Muscle of leg (tissue), 11 donors: ENCODE results near the gene NCF2. TPM values are rescaled to one million over a fixed set of nuclear protein-coding genes. Genes with fewer than 3 reads are reported as not detected.

Source experiments
- DNase-seq: peaks from one replicate; pipeline ENCODE4 v3.0.0; 2013
- H3K27ac ChIP-seq: one replicate; pipeline ENCODE4 v1.5.1; 2013; ENCODE audit warnings: mild to moderate bottlenecking, low read length, control low read depth
- H3K27me3 ChIP-seq: one replicate; pipeline ENCODE4 v1.6.1; 2013; ENCODE audit warnings: low read length; ENCODE audit not compliant: control insufficient read depth, insufficient read depth
- H3K36me3 ChIP-seq: one replicate; pipeline ENCODE4 v1.6.1; 2013; ENCODE audit warnings: low read length; ENCODE audit not compliant: control insufficient read depth, insufficient read depth
- H3K4me1 ChIP-seq: one replicate; pipeline ENCODE4 v1.6.1; 2013; ENCODE audit warnings: low read length; ENCODE audit not compliant: control insufficient read depth, insufficient read depth
- H3K4me3 ChIP-seq: one replicate; pipeline ENCODE4 v1.5.1; 2013; ENCODE audit warnings: low read length, control low read depth
- H3K9me3 ChIP-seq: replicated peaks from 2 replicates; pipeline ENCODE4 v1.6.1; 2013; ENCODE audit warnings: low read depth, low read length; ENCODE audit not compliant: control insufficient read depth
- WGBS: methylation state at CpG from one replicate; pipeline ENCODE4 v1.1.5; 2013; ENCODE audit warnings: missing lambda C conversion rate; ENCODE audit not compliant: insufficient coverage; 5-methylcytosine and 5-hydroxymethylcytosine counted together
- polyA plus RNA-seq, 8 donors: library from polyadenylated mRNA; unstranded; fragments of 120-200 nt; gene quantifications; one replicate each; pipeline versions ENCODE4 v1.2.1 to v1.2.3, GENCODE V29; 2013; ENCODE audit warnings: inconsistent platforms in 1 of 8, low replicate concordance in 1 of 8; ENCODE audit not compliant: insufficient read length in 8 of 8, insufficient read depth in 1 of 8
- total RNA-seq: library from RNA; stranded (reverse); fragments of 120-200 nt; gene quantifications from one replicate; pipeline ENCODE4 v1.2.4, GENCODE V29; 2013

NCF2 gene
- total and polyA plus RNA-seq, 9 donors = 4.0 to 7.9 (median 5.0) TPM

GRCh38 chr1:183544598-183545297, 45.5 kb downstream of the NCF2 start:
- WGBS = 11% methylated on average over 2 of the region's 5 CpGs
- no peaks in the 10 kb centered on the region for H3K9me3 ChIP-seq
- no peak overlapping the region for H3K27ac ChIP-seq
- H3K36me3 ChIP-seq = peaks cover 51% of the 10 kb centered on the region
- no peak overlapping the region for H3K4me3 ChIP-seq
- H3K27me3 ChIP-seq = no peaks in the 10 kb centered on the region
- peak; percentile 39 for DNase-seq
- H3K4me1 ChIP-seq = peaks cover 5% of the 10 kb centered on the region

- peak; percentile 82 for DNase-seq
- no CpG with 5 or more reads among the region's 2 CpGs for WGBS
These were observed 46.5 kb downstream of the NCF2 start for GRCh38 chr1:183543619-183544204.

GRCh38 chr1:183537405-183537804, 52.9 kb downstream of the NCF2 start:
- no peak overlapping the region for H3K27ac ChIP-seq
- no peaks in the 10 kb centered on the region for H3K4me1 ChIP-seq
- DNase-seq = no peak
- no CpG with 5 or more reads among the region's 4 CpGs for WGBS
- H3K9me3 ChIP-seq = no peaks in the 10 kb centered on the region
- no peak overlapping the region for H3K4me3 ChIP-seq
- peaks cover 40% of the 10 kb centered on the region for H3K36me3 ChIP-seq
- H3K27me3 ChIP-seq = no peaks in the 10 kb centered on the region

More at GRCh38 chr1:183543619-183544204, 46.5 kb downstream of the NCF2 start:
- Histone ChIP-seq H3K27ac (no peak overlapping the region), H3K4me3 (no peak overlapping the region), H3K27me3 (no peaks in the 10 kb centered on the region), H3K4me1 (peaks cover 5% of the 10 kb centered on the region), H3K36me3 (peaks cover 49% of the 10 kb centered on the region), H3K9me3 (no peaks in the 10 kb centered on the region)

GRCh38 chr1:183533617-183534174, 56.6 kb downstream of the NCF2 start:
- Histone ChIP-seq H3K27me3 (no peaks in the 10 kb centered on the region), H3K4me1 (no peaks in the 10 kb centered on the region), H3K27ac (no peak overlapping the region), H3K4me3 (no peak overlapping the region), H3K36me3 (peaks cover 26% of the 10 kb centered on the region), H3K9me3 (no peaks in the 10 kb centered on the region)
- no CpG with 5 or more reads among the region's 3 CpGs for WGBS
- DNase-seq = no peak

GRCh38 chr1:183528577-183528976, 61.7 kb downstream of the NCF2 start:
- H3K9me3 ChIP-seq = no peaks in the 10 kb centered on the region
- no peak overlapping the region for H3K27ac ChIP-seq
- H3K36me3 ChIP-seq = peaks cover 18% of the 10 kb centered on the region
- no peaks in the 10 kb centered on the region for H3K4me1 ChIP-seq
- DNase-seq = no peak
- no peak overlapping the region for H3K4me3 ChIP-seq
- WGBS = no CpG with 5 or more reads among the region's 3 CpGs
- no peaks in the 10 kb centered on the region for H3K27me3 ChIP-seq

- Histone ChIP-seq H3K27me3 (no peaks in the 10 kb centered on the region), H3K27ac (no peak overlapping the region), H3K9me3 (no peaks in the 10 kb centered on the region), H3K36me3 (peaks cover 14% of the 10 kb centered on the region), H3K4me1 (no peaks in the 10 kb centered on the region), H3K4me3 (no peak overlapping the region)
- no CpG with 5 or more reads among the region's 1 CpG for WGBS
- no peak for DNase-seq
These were observed 68.2 kb downstream of the NCF2 start for GRCh38 chr1:183522104-183522503.

GRCh38 chr1:183520379-183520778, 69.9 kb downstream of the NCF2 start:
- Histone ChIP-seq H3K4me1 (no peaks in the 10 kb centered on the region), H3K27me3 (no peaks in the 10 kb centered on the region), H3K27ac (no peak overlapping the region), H3K9me3 (no peaks in the 10 kb centered on the region), H3K4me3 (no peak overlapping the region), H3K36me3 (peaks cover 14% of the 10 kb centered on the region)
- no peak for DNase-seq
- no CpG with 5 or more reads among the region's 1 CpG for WGBS

- no peaks in the 10 kb centered on the region for H3K9me3 ChIP-seq
- H3K27me3 ChIP-seq = no peaks in the 10 kb centered on the region
- no peaks in the 10 kb centered on the region for H3K4me1 ChIP-seq
- H3K27ac ChIP-seq = no peak overlapping the region
- H3K36me3 ChIP-seq = peaks cover 14% of the 10 kb centered on the region
- no peak overlapping the region for H3K4me3 ChIP-seq
- DNase-seq = no peak
- 100% methylated on average over 1 of the region's 6 CpGs for WGBS
These were observed 72.9 kb downstream of the NCF2 start for GRCh38 chr1:183517401-183517800.

- Histone ChIP-seq H3K36me3 (peaks cover 14% of the 10 kb centered on the region), H3K27me3 (no peaks in the 10 kb centered on the region), H3K4me3 (no peak overlapping the region), H3K27ac (no peak overlapping the region), H3K4me1 (no peaks in the 10 kb centered on the region), H3K9me3 (no peaks in the 10 kb centered on the region)
- no CpG with 5 or more reads among the region's 2 CpGs for WGBS
- no peak for DNase-seq
These were observed 73.5 kb downstream of the NCF2 start for GRCh38 chr1:183516725-183517124.

- DNase-seq = no peak
- no peaks in the 10 kb centered on the region for H3K9me3 ChIP-seq
- no peaks in the 10 kb centered on the region for H3K27me3 ChIP-seq
- no peak overlapping the region for H3K4me3 ChIP-seq
- no peaks in the 10 kb centered on the region for H3K4me1 ChIP-seq
- H3K36me3 ChIP-seq = peaks cover 8% of the 10 kb centered on the region
- WGBS = no CpG with 5 or more reads among the region's 2 CpGs
- H3K27ac ChIP-seq = no peak overlapping the region
These were observed 75.1 kb downstream of the NCF2 start for GRCh38 chr1:183515002-183515689.
